Putamen (tissue), 1 donor: ENCODE data around the gene TRAIP.
"Not testable (repeated sequence)": the region's sequence is repeated elsewhere in the genome, so short reads cannot be mapped to it uniquely, and the experiment has no call there.

Experiments used
- DNase-seq: peaks from one replicate; pipeline ENCODE4 v3.0.0-alpha.2; 2016; ENCODE audit warnings: low spot score

TRAIP gene, protein sequence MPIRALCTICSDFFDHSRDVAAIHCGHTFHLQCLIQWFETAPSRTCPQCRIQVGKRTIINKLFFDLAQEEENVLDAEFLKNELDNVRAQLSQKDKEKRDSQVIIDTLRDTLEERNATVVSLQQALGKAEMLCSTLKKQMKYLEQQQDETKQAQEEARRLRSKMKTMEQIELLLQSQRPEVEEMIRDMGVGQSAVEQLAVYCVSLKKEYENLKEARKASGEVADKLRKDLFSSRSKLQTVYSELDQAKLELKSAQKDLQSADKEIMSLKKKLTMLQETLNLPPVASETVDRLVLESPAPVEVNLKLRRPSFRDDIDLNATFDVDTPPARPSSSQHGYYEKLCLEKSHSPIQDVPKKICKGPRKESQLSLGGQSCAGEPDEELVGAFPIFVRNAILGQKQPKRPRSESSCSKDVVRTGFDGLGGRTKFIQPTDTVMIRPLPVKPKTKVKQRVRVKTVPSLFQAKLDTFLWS

DNA sequence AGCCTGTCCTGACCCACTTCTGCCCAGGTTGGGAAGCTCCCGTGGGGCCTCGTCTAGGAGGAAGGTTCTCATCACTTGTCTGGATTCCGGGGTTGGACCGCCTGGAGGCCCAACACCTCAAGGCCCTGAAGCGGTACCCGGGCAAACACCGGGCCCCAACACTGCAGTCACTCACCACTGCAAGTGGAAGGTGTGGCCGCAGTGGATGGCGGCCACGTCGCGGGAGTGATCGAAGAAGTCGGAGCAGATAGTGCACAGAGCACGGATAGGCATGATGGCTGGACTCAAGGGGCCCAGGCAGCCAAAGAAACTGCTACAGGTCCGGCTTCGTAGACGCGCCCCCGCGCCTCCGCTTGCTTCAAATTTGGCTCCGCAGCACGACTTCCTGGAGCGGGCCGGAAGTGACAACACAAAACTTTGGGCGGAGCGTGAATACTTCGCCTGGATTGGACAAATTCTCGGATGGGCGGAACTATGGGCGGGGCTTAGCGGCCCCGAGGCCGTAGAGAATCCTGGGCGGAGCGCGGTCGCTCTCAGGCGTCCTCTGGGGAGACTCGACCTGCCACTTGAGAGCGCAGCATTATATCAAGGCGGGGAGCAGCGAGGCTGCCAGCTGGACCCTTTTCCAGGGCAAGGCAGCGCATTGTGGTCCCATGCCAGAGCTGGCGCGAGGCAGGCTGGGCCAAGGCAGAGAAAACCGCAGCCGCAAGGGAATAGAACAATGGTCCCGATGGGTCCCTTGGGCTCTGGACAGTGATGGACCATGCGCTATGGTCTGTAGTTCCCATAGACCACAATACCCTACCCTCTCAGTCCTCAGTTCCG, at the start of gene TRAIP:
TRAIP (minus strand) TSS at position 384 of the 825 bp plus-strand sequence; CDS start at position 273, 111 bp downstream.
- peak; percentile 91 for DNase-seq

DNA sequence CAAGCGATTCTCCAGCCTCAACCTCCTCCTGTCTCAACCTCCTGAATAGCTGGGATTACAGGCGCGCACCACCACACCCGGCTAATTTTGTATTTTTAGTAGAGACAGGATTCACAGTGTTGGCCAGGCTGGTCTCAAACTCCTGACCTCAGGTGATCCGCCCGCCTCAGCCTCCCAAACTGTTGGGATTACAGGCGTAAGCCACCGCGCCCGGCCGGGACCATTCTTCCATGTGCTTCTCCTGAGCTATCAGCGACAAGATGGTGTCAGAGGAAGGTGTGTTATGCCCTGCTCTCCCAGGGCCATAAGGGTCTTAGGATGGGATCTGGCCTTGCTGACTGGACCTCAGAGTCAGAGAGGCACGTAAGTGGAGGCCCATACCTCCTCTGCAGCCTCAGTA, 48.1 kb upstream of the TRAIP start:
- not testable (repeated sequence) for DNase-seq

DNA sequence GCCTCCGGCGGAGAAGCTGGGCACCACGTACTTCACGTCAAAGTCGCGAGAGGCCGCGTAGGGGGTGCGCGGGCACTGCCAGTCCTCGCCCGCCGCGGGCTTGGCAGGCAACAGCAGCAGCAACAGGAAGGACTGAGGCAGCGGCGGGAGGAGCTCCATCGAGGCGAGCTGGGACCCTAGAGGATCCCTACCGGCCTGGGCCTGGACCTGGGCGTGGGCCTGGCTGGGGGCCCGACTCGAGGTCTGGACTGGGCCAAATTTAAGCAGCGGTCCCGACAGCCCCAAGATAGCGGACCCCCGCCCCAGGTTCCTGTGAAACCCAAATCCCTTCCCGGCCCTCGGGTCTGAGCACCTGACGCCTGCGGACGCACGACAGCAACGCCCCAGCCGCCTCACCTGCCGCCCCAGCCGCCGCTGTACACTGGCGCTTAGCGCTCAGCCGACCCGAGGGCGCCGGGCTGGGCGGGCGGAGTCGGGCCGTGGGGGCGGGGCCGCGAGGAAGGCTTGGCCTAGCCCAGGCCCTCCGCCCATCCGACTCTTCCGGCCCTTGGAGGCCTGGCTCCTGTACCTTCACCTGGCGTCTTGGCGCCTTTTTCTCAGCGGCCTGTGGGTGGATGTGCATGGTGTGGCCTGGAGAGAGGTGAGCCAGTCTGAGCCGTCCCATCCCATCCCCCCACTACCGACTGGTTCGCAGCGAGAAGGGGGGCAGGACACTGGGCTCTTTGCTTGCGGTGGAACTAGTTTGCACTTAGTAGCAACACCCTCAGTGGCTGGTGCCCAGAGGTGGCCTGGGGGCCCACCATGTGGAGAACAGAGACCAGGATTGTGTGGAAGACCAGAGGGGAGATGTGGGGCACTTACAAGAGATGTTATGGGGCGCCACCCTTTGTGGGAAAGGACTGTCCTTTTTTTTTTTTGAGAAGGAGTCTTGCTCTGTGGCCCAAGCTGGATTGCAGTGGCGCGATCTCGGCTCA, 47.4 kb upstream of the TRAIP start, which contains the start of gene MST1R:
MST1R (minus strand) TSS at position 423 of the 974 bp plus-strand sequence; CDS start at position 159, 264 bp downstream.
- no peak for DNase-seq

DNA sequence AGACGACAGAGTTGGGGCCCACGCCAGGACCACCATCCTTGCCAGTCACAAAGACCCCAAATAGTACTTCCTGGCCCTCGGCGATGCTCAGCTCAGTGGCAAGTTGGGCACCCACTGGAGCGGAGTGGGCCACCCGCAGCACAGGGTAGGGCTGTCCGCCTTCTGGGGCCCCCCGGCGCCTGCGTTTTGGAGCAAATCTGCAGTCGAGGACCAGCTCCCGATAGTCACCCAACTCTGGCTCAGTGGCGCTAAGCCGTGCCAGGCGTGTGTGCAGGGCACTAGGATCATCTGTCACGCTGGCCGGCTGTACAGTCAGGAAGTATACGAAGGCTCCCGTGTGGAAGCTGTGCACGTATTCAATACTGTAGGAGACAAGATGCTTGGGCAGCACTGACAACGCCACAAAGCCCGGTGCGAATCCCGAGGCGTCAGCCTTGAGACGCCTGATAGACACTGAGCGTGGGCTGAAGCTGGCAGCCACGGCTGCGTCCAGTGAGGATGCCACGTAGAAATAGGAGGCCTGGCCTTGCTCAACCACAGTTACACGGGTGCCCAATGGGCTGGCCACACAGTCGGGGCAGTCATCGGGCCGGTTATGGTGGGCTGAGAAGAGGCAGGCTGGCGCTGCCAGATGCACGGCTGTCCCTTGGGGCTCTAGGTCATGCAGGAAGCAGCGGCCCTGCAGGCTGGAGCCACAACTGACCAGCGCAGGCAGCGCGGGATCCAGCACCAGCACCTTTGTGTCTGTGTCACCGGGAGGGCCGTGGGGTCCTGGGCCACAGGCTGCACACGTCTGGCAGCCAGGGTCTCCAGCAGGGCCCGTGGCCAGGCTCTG, 46.4 kb upstream of the TRAIP start:
- DNase-seq: no peak

DNA sequence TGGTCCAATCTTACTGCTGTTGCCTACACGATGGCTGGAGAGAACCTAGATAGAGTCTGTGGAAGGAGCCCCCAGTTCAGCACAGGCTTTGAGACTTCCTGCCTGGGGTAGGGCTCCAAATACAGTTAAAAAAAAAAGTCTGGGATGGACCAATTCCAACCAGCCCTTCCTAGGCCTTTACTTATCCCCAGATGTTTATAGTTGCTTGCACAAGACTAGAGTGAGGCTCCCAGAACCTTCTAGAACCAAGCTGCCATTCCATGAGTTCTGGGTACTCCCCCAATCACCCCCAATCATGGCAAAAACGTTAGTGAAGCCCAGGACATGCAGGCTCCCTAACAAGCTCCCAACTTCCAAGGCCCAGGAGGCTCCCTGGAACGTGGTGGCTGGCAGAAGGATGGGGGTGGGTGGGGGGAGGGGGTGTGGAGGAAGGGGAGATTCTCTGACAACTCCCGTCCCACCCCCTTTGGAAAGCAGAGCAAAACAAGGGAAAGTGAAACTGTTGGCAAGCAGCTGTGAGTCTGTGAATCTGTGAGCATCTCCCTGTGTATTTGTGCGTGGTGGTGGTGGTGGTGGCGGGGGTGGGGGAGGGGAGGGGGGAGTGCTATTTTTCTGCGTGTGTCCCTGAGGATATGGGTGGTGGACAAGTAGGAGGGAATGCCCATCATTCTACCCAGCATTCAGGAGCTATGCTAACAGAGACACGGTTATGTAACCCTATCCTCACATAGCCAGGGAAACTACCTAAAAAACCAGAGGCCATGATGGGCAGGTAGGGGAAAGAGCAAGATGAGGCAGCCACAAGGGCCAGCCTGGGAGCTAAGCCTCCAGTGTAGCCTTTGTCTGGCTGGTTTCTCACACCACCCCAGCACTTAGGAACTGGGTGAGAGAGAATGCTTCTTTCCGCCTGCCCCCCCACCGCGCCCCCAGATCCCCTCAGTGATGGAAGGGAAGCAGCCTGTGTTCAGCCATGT, 45.3 kb upstream of the TRAIP start:
- DNase-seq: no peak

DNA sequence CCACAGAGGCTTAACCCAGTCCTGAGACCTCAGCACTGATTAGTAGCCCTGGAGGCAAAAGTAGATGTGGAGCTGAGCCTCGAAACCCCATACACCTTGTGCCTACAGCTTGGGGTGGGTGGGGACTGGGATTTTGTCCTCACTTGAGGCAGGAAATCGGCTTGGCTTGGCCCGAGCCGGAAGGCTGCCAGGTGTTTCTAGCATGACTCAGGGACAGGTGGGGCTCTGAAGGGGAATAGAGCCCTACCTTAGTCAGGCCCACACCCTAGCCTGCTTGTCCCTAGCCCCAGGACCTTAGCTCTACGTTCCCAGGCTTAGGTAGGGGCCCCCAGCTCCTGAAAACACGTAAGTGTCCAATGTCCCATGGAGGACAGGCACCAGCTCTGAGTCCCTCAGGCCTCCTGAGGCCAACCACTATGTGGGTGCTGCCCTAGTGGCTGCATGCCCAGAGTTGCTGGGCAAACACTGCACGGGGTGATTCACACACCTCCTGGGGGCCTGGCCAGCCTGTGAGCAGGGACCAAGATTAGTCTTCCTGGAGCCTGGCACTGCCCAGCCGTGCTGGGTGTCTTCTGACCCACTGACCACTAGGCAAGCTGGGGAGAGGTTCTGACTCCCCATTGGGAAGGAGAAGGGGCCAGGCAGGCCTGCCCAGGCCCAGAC, 44.3 kb upstream of the TRAIP start:
- no peak for DNase-seq

DNA sequence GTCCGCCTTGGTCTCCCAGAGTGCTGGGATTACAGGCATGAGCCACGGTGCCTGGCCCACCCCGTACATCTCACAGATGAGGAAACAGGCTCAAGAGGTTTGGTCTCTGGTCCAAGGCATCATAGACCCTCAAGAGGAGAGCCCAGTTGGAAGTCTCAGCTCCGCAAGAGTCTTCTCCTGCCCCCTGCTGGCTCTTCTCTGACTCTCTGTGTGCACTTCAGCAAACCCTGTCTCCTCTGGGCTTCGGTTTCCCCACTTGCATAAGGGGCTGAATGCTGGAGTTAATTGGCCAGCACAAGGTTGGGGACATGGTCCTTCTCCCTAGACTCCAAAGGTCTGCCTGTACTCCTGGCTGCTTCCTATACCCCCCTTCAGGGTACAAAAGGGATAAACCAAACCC, 43.5 kb upstream of the TRAIP start:
- DNase-seq: no peak

DNA sequence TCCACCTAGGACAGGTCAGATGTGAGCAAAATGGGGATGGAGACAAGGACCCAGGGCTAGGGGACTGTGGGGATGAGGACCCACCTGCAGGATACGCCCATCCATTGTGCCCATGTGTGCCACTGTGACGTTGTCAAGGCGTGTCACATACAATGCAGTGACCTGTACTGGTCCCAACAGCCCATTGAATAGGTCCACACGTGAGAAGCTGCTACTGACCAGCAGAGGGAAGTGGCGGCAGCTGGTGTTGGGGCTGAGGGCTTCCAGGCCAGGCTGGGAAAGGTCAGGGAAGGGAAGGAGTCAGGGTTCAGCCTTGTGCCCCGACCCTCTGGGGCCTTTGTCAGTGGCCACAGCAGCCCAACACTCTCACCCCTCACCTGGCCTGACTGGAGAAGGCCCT, 42.6 kb upstream of the TRAIP start:
- no peak for DNase-seq

DNA sequence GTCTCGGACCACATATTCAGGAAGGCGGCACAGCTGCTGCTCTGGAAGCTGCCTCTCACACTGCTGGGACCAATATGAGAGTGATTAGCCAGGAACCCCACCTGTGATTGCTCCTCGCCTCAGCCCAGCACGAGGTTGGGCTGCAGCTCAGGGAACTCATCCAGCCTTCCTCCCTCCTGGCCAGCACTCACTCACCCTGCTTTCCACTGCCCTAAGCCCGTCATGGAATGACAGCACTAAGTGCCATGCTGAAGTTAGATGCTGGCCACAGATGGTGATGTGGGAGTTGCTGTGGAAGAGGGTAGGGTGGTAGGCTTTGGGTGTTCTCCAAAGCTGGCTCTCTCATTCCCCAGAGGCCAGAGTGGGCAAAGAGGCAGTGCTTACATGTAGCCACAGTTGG, 40.0 kb upstream of the TRAIP start:
- no peak for DNase-seq

DNA sequence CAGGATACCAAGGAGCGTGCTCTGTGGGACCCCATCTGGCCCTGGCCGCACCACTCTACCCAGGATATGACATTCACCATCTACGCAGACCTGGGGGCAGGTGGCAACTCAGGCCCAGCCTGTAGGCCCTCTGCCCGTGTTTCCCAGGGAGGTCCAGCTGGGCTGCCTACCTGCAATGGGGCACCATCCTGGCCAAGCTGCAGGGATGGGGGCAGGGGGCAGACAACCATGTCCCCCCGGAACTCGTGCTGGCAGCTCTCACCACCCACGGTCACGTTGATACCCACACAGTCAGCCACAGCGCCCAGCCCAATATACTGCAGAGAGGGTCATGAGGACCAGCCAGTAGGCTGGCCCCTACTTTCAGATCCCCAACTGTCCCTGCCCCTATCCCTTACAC, 39.4 kb upstream of the TRAIP start:
- no peak for DNase-seq

DNA sequence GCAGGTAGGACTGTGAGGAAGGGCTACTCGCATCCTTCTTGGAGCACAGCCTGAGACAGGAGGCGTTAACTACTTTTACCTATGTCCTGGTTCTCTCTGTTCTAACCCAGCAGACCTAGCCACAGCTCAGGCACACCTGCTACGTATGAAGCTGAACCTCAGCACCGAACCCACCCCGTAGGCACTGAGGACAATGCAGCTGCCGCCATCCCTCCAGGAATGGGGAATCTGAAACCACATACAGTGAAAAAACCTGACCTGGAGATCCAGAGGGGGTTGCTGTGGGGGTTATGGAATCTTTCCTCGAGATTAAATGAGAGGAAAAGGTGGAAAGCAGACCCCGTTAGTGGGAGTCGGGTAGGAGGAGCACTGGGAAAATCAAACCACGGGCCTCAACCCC, 32.9 kb upstream of the TRAIP start:
- DNase-seq: no peak

DNA sequence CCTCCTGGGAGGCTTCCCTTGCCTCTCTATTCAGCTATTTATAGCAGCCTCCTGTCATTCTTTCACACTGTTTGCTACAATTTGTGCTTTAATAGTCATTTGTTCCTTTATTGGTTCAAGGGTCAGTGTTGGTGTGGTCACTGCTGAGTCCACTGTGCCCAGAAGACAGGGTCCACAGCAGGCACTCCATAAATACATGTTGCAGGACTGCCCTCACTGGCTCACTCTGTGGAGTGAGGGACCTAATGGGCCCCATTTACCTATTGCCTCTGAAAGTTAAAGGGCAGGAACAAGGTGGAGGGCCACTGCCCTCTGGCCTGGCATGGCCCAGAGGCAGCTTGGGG, 30.5 kb upstream of the TRAIP start:
- no peak for DNase-seq

DNA sequence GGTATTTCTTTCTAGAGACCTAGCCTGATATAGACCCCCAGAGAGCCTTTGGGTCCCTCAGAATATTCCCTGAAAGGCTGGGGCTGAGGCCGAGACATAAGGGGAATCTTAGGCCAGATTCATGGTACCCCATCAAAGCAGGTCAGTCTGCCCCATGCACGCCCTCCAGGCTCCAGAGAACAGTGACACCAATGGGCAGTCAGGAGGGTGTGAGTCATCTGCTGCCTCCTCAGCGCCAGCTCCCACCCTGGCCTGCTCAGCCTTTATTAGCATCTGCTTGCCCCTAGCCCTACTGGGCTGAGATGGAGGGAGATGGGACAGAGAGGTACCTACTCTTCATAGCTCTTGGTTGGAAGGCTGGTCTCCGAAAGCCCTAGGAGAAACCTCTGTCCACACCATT, 27.6 kb upstream of the TRAIP start:
- DNase-seq: no peak

DNA sequence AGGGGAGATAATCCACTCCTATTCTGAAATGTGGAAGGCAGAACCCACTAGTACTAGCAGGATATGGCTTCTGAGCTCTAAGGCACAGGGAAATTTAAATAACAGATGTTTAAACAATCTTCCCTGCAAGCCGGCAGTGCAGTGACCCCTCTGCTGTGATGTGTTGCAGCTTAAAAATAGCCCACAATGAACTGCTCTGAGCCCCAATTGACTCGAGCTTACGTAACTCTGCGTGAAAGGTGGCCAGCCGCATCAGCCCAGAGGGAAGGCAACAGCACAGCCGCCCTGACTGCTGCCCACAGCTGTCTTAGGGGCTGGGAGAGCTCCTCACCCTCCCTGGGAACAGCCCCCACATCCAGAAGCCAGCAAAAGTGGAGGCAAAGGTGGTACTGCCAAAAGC, 25.8 kb upstream of the TRAIP start:
- DNase-seq: no peak

DNA sequence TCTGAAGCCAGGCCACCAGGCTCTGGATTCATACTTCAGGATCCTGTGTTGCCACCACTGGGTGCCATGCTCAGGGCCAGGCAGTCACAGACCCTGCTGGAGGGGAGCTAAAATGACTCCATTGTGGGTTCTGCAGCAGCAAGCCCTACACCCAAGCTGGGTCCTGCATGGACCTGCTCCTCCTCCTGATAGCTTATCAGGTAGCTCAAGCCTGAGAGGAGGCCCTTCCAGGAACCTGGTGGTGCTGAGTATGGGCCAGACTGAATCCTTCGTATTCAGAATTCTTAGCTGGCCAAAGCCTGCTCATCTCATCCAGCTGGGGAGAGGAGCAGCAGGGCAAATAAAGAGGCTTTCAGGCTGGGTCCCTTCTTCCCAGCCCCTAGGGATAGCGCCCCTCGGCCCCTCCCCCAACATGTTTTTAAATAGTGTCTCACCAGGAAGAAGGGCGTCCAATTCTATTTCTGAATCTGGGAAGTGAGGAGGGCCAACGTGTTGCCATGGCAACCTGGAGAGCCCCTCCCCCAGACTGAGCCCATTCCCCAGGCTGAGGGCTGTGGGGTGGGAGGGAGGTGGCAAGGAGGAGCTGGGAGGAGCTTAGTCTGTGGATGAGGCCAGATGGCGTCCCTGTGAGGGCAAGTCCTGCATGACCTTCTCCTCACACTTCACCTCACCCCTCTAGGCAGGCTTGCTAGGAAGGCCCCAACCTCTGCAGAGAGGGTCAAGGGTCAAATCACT, 24.4 kb upstream of the TRAIP start:
- no peak for DNase-seq

DNA sequence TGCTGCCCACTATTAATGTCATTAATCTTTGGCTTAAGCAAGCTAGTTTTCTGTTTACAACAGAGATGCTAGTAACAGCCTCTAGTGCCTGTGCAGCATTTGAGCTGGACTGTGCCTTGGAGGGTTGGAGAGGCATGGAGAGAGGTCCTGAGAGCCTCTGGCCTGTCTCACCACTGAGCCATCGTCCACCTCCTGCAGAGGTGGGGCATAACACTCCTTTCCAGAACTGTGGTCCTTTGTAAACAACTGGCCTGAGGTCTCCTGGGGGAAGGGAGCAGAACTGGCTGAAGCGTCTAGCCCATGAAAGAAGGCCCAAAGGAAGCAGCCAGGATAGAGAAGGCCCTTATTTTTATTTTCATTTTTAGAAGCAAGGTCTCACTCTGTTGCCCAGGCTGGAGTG, 23.4 kb upstream of the TRAIP start:
- no peak for DNase-seq

DNA sequence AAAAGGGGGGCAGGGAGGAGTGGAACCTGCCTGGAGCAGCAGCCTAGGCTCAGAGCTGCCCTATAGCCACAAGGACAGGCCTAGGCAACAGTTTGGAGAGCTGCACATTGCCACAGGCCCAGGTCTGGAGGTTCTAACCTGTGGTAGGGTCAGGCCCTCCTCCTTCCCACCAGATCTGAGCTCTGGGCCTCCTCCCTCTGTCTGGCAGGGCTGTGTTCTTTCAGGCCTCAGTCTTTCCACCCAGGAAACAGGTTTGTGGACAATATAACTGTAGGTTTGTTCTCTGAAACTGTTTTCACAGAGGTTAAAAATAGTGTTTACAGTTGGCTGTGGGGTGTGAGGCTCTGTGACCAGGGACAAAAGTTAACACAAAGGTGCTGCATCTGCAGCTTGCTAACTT, 22.3 kb upstream of the TRAIP start:
- DNase-seq: no peak

DNA sequence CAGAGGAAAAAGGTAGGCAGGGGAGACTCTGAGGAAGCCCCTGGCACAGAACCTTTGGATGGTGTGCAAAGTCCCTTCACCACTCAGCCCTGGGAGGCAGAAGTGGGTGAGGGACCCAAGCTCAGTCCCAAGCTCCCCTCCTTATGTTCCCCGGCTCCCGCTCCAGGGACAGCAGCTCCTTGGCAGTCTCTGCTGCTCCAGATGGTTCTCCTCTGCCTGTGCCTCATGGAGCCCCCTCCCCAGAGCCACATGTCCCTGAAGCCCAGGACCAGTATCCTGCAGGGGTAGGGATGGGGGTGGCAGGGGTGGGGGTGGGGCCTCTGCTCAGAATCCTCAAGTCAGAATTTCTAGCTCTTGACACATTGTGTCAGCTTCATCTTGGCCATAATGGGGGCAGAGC, 21.4 kb upstream of the TRAIP start:
- no peak for DNase-seq

DNA sequence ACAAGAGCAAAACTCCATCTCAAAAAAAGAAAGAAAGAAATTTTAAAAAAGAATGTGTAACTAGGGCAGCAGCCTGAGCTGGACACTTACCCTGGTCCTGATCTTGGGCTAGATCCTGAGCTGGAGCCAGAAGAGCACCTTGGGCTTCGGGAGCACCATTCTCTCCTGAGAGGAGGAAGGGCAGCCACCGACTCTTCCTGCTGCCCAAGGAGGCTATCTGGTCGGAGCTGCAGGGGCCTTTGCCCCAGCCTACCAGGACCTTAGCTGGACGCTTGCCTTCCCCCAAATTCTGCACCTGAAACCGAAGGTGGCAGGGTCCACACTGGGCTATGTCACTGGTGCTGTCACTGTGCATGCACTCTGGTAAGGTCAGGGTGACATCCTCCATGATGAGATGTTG, 20.2 kb upstream of the TRAIP start:
- no peak for DNase-seq
